Memory B cell (primary cell): Measurements from ENCODE around the gene CYP19A1.
A peak's percentile ranks its signal among the peaks of the same experiment; 100 is the strongest.
"Not testable (repeated sequence)": the region's sequence is repeated elsewhere in the genome, so short reads cannot be mapped to it uniquely, and the experiment has no call there.

ENCODE experiments used
- ATAC-seq: fragments of 150-1000 bp; cut with Tn5 transposase; 2 replicates; pipeline ENCODE4 v1.10.0; 2021; ENCODE audit warnings: low read depth, mild to moderate bottlenecking, moderate library complexity
- DNase-seq, 2 donors: peaks; one replicate each; pipeline ENCODE4 v3.0.0; 2022; ENCODE audit warnings: low spot score in 2 of 2
- H3K27ac Mint-ChIP-seq: one replicate; pipeline ENCODE4 v1.8.0; 2022; ENCODE audit warnings: mild to moderate bottlenecking, moderate library complexity, mixed read lengths
- H3K27me3 Mint-ChIP-seq: one replicate; pipeline ENCODE4 v1.8.0; 2022; ENCODE audit warnings: mixed read lengths
- H3K36me3 Mint-ChIP-seq: one replicate; pipeline ENCODE4 v1.8.0; 2022; ENCODE audit warnings: mild to moderate bottlenecking, mixed read lengths
- H3K4me1 Mint-ChIP-seq: one replicate; pipeline ENCODE4 v1.8.0; 2022; ENCODE audit warnings: mixed read lengths
- H3K4me3 Mint-ChIP-seq: one replicate; pipeline ENCODE4 v1.8.0; 2022; ENCODE audit warnings: mild to moderate bottlenecking, moderate library complexity, mixed read lengths
- H3K9me3 Mint-ChIP-seq: one replicate; pipeline ENCODE4 v1.8.0; 2022; ENCODE audit warnings: mixed read lengths

CYP19A1 gene

DNA sequence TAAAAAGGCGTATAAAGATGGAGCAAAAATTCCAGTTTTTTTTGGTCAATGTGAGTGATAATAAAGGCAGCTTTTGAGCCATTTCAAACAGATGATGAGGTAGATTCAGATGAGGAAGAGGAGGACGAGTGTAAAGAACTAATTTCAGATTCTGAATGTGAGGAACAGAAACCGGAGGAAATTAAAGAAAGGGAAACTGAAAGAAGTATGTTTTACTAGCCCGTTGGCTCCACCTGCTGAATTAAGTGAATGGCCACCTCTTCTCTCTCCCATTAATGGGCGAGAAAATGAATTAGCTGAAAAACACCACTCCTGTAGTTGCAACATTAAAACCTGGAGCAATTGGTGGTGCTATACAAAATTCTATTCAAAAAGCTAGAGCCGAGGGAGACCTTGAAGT lies 55.4 kb downstream of the CYP19A1 start:
- peak overlapping the region; percentile 51 for H3K4me3 Mint-ChIP-seq
- peak overlapping the region; percentile 39 for H3K27ac Mint-ChIP-seq
- peak; percentile 65 for ATAC-seq
- H3K9me3 Mint-ChIP-seq: no peaks in the 10 kb centered on the region
- peaks cover 5% of the 10 kb centered on the region for H3K27me3 Mint-ChIP-seq
- H3K36me3 Mint-ChIP-seq: no peaks in the 10 kb centered on the region
- DNase-seq: peak in 1 of 2 donors; percentile 4
- peaks cover 13% of the 10 kb centered on the region for H3K4me1 Mint-ChIP-seq

DNA sequence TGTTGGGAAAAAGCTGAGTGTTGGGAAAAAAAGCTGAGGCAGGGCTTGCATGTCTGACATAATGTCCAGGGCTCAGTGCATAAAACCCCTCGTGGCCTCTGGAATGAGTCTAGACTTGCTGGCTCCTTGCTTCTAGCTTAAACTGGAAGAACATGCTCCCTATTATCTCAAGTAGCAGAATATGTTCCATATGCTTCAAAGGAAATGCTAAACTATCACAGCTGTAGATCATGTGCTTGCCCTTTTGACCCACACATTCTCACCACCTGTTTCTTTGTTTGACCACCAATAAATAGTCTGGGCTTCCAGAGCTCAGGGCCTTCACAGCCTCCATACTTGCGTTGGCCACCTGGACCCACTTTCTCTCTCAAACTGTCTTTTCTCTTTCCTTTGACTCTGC lies 56.2 kb downstream of the CYP19A1 start:
- not testable (repeated sequence) for DNase-seq, H3K36me3 Mint-ChIP-seq, H3K9me3 Mint-ChIP-seq, H3K27me3 Mint-ChIP-seq, ATAC-seq
- Mint-ChIP-seq H3K4me1 (peaks cover 13% of the 10 kb centered on the region), H3K4me3 (peak overlapping the region; percentile 51), H3K27ac (peak overlapping the region; percentile 39)

DNA sequence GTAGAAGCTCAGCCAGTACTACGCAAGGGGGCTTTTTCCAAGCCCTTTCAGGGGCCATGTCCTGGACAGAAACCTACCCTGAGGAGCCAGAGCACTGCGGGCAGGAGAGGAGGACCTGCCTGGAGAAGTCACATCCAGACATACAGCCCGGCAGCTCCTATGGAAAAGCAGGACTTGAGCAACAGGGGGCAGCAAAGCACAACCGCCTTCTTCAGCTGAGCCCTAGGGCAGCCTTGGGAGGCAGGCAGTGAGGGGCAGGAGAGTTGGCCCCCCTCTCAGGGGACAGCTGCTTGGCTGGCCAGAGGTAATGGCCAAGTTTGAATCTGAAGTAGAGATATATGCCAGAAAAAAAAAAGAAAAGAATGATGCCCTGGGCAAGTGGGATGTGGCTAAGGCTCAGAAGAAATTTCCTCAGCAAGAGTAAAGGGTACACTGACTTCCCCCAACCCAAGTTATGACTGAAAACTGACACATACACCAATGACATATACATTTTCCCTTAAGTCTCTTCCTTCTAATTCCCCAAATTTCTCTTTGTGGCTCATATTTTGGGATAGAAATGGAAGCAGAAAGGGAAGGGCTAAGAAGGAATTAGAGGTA lies 56.9 kb downstream of the CYP19A1 start:
- Mint-ChIP-seq H3K27me3 (peaks cover 5% of the 10 kb centered on the region), H3K9me3 (no peaks in the 10 kb centered on the region), H3K36me3 (no peaks in the 10 kb centered on the region), H3K27ac (no peak overlapping the region), H3K4me3 (no peak overlapping the region), H3K4me1 (peaks cover 13% of the 10 kb centered on the region)
- no peak for DNase-seq
- no peak for ATAC-seq

DNA sequence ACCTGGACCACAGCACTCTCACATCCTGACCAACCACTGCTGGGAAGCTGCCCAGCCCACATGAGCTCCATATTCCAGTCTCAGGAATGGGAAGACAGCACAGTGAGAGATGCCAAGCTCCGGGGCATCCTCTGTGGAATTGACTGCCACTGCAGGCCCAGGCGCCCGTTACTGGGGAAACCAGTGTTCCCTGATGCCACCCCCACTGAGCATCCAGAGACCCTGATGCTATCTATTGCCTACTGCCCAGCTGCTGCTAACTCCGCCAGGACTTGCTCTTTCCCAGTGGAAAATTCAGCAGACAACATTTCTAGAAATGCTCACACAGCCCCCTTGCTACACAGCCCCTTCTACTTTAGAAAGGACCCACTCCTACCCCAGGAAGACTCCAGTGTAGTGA lies 57.6 kb downstream of the CYP19A1 start:
- DNase-seq (no peak), ATAC-seq (no peak)
- Mint-ChIP-seq H3K4me3 (no peak overlapping the region), H3K36me3 (no peaks in the 10 kb centered on the region), H3K27me3 (peaks cover 5% of the 10 kb centered on the region), H3K9me3 (no peaks in the 10 kb centered on the region), H3K4me1 (peaks cover 9% of the 10 kb centered on the region), H3K27ac (no peak overlapping the region)

DNA sequence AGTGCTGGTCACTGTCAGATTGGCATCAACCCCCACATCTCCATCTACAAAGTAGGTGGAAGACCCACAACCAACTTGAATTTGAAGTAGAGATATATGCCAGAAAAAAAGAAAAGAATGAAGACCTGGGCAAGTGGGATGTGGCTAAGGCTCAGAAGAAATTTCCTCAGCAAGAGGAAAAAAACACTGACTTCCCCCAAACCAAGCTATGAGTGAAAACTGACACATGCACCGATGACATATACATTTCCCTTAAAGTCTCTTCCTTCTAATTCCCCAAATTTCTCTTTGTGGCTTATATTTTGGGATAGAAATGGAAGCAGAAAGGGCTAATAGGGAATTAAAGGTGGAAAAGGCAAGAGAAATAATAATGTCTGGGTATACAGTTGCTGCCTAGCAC lies 59.0 kb downstream of the CYP19A1 start:
- H3K4me3 Mint-ChIP-seq: no peak overlapping the region
- H3K9me3 Mint-ChIP-seq: no peaks in the 10 kb centered on the region
- H3K27ac Mint-ChIP-seq: no peak overlapping the region
- peaks cover 8% of the 10 kb centered on the region for H3K4me1 Mint-ChIP-seq
- H3K36me3 Mint-ChIP-seq: no peaks in the 10 kb centered on the region
- H3K27me3 Mint-ChIP-seq: peaks cover 7% of the 10 kb centered on the region
- DNase-seq: no peak
- ATAC-seq: no peak

DNA sequence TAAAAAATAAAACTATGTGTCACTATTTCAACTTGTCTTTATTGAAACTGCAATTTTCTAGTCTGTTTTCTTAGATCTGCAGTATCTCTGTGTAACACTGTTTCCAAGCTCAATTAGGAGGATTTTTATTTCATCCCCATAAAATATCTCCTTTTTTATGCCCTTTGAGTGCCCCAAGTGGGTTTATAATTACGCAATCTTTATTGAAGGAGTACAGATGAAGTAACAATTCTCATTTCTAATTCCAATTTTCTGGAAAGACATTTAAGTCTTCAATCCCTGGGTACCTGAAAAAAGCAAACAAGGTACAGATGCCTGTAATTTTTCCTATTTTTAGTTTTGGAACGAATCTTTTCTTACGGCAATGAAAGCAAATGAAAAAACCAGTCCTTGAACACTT lies 61.3 kb downstream of the CYP19A1 start:
- DNase-seq (no peak), ATAC-seq (no peak)
- no peak overlapping the region for H3K27ac Mint-ChIP-seq
- H3K27me3 Mint-ChIP-seq: peaks cover 10% of the 10 kb centered on the region
- H3K4me3 Mint-ChIP-seq: no peak overlapping the region
- no peaks in the 10 kb centered on the region for H3K36me3 Mint-ChIP-seq
- H3K4me1 Mint-ChIP-seq: no peaks in the 10 kb centered on the region
- H3K9me3 Mint-ChIP-seq: no peaks in the 10 kb centered on the region

DNA sequence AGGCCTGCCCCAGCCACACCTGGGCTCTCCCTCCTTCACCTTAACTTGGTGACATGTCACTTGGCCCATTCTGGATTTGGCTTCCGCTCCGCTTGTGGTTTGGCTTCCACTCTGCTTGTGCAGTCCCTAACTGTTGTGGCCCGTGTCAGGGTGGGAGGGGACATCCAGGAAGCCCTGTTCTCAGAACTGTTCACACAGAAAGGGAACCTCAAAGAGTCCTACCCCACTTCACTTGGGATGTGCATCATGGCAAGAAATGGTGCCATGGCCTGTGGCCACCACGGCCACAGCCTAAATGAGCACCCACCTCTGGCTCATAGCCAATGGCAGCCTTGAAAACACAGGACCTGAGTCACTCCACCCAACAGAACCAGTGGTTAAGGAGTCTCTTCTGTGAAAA lies 63.4 kb downstream of the CYP19A1 start:
- DNase-seq: no peak
- H3K9me3 Mint-ChIP-seq: no peaks in the 10 kb centered on the region
- ATAC-seq: no peak
- no peak overlapping the region for H3K4me3 Mint-ChIP-seq
- H3K27me3 Mint-ChIP-seq: peaks cover 10% of the 10 kb centered on the region
- no peaks in the 10 kb centered on the region for H3K36me3 Mint-ChIP-seq
- no peaks in the 10 kb centered on the region for H3K4me1 Mint-ChIP-seq
- no peak overlapping the region for H3K27ac Mint-ChIP-seq

DNA sequence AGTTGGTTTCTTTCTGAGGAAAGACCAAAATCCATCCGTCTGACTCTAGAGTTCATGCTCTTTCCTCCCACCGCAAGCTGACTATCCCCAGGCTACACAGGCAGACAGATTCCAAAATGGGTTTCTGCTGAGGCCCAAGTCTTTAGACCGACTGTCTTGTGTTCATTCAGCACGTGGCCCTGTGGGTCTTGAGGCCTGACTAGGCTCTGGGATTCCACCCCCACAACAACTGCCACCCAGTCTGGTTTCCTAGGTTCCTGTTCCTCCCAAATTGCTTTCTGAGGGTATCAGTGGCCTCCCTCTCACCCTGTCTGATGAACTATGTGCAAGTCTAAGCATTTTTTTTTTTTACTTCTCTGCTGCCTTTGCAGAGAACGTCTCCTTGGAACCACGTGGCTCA lies 67.7 kb downstream of the CYP19A1 start:
- Mint-ChIP-seq H3K4me1 (peaks cover 2% of the 10 kb centered on the region), H3K27me3 (peaks cover 11% of the 10 kb centered on the region), H3K9me3 (no peaks in the 10 kb centered on the region), H3K27ac (no peak overlapping the region), H3K4me3 (no peak overlapping the region), H3K36me3 (no peaks in the 10 kb centered on the region)
- ATAC-seq: no peak
- DNase-seq: no peak

DNA sequence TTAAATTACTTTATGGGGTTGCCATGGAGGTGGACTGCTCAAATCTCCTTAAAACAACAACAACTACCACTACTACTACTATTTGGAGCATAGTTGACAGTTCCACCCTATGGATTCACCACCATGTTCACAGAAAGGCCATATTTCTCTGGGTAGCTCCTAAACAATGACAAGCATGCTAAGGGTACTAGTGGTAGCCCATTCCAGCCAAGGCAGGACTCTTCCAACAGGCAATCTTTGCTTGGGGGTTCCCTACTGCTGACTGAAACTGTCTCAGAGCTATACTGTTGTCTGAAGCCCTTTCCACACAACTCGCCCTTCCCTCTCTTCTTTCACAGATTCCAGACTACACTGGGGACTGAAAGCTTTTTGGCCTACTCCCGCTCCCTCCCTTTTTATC lies 68.9 kb downstream of the CYP19A1 start:
- H3K27me3 Mint-ChIP-seq: peaks cover 10% of the 10 kb centered on the region
- no peak overlapping the region for H3K27ac Mint-ChIP-seq
- no peak overlapping the region for H3K4me3 Mint-ChIP-seq
- ATAC-seq (no peak), DNase-seq (no peak)
- no peaks in the 10 kb centered on the region for H3K9me3 Mint-ChIP-seq
- no peaks in the 10 kb centered on the region for H3K36me3 Mint-ChIP-seq
- H3K4me1 Mint-ChIP-seq: peaks cover 2% of the 10 kb centered on the region

DNA sequence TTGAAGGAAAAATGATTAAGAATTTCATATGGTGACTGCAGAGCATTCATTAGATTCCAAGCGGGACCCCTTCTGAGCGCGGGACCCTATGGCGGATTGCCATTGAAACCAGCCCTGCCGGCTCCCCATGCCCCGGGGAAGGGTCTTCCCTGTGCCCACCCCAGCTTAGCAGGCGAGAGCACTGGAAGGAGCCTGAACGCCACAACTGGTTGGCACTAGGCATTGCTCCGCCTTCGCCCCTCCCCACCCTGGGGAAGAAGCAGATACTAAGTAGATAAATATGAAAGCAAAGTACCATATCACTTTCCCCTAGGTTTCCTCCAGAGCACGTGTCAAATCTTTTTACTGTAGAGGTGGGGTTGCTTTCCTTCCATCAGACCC lies 70.7 kb downstream of the CYP19A1 start:
- peak overlapping the region; percentile 33 for H3K4me3 Mint-ChIP-seq
- peaks cover 6% of the 10 kb centered on the region for H3K27me3 Mint-ChIP-seq
- DNase-seq (no peak), ATAC-seq (peak; percentile 41)
- H3K4me1 Mint-ChIP-seq: peaks cover 2% of the 10 kb centered on the region
- H3K9me3 Mint-ChIP-seq: no peaks in the 10 kb centered on the region
- H3K36me3 Mint-ChIP-seq: no peaks in the 10 kb centered on the region
- H3K27ac Mint-ChIP-seq: no peak overlapping the region

DNA sequence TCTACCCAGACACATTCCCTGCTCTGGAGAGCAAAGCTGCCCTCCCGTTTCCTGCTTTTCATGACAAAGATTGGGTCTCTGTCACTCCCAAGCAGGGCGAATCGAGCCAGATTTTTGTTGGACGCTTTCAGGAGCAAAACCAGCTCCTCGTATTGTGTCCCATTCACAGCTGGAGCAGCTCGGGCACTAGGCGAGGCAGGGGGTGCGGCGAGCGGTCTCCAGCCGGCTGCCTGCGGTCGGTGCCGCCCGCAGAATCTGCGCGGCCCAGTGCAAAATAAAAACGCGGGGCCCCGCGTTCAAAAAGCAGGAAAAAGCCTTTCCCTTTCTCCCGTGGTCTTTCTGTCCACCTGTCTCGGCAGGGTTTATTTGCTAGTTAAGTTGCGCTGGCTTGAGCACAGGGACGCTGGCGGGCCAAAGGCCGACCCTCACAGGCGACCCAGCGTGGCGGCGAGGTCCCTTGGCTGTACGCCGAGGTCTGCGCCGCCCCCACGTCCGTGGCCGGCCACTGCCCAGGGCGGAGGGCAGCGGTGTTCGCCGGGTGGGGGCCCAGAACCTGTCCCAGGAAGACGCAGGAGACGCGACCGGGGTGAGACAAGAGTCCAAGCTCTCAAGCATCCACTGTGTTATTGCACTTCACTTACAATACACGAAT lies 71.2 kb downstream of the CYP19A1 start:
- H3K27ac Mint-ChIP-seq: no peak overlapping the region
- H3K36me3 Mint-ChIP-seq: no peaks in the 10 kb centered on the region
- H3K4me3 Mint-ChIP-seq: peak overlapping the region; percentile 33
- H3K4me1 Mint-ChIP-seq: peaks cover 2% of the 10 kb centered on the region
- DNase-seq: no peak
- H3K27me3 Mint-ChIP-seq: peaks cover 6% of the 10 kb centered on the region
- ATAC-seq: no peak
- H3K9me3 Mint-ChIP-seq: no peaks in the 10 kb centered on the region

DNA sequence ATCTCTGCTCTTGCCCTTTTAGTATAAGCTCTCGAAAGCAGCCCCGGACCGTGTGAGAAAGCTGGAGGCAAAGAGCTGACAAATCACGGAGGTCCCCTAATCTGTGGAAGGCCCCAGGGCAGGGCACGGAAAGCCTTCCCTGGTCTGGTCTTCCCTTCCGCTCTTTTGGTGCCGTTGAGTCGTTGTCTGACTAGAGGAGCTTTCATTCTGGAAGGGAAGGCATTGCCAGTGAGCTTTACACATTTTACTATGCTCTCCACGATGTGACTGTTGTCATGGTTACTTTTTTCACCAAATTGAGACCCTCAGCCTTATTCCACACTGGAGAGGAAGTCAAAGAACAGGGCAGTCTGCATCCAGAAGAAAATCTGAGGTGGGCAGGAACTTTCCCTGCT lies 71.7 kb downstream of the CYP19A1 start:
- ATAC-seq (no peak), DNase-seq (no peak)
- Mint-ChIP-seq H3K27me3 (peaks cover 6% of the 10 kb centered on the region), H3K36me3 (no peaks in the 10 kb centered on the region), H3K27ac (no peak overlapping the region), H3K4me3 (peak overlapping the region; percentile 27), H3K9me3 (no peaks in the 10 kb centered on the region), H3K4me1 (peaks cover 2% of the 10 kb centered on the region)

DNA sequence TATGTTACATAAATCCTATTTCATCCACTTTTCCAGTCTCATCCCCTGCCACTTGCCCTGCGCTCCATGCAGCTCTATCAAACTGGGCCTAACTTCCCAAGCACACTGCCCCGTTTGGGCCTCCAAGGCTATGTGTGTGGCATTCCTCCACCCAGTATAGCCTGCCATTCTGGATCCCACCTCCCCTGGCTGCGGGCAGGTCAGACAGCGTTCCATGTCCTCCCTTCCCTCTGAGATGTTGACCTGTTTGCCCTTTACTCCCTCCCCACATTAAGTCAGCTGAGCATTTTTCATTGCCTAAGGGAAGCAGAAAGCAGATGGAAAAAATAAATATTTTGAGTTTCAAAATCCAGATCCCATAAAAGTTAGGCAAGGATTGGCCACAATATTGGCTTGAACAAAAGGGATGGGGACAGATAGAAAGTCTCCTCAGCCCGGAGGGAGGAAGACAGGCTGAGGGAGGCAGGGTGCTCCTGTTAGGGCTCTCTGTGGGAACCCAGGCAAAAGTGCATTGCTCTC lies 73.3 kb downstream of the CYP19A1 start:
- H3K27me3 Mint-ChIP-seq: peaks cover 6% of the 10 kb centered on the region
- no peaks in the 10 kb centered on the region for H3K36me3 Mint-ChIP-seq
- H3K27ac Mint-ChIP-seq: no peak overlapping the region
- DNase-seq (no peak), ATAC-seq (no peak)
- no peak overlapping the region for H3K4me3 Mint-ChIP-seq
- peaks cover 5% of the 10 kb centered on the region for H3K9me3 Mint-ChIP-seq
- H3K4me1 Mint-ChIP-seq: peaks cover 2% of the 10 kb centered on the region

DNA sequence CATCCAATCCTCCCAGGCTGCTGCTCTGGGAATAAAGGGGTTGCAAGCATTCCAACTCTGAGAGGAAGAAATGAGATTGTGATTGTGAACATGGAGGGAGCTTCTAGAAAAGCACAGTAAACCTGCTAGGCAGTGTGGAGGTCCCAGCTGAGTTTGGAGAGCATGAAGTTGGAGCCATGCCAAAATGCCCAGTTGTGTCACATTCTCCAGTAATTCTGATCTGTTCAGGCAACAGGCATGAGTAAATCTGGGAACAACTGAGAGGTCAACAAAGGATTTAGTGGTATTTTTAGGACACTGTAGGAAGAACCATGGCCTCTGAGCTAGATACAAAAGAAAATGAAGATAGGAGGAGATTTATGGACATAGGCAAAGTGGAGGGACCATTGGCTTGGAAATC lies 74.7 kb downstream of the CYP19A1 start:
- H3K27ac Mint-ChIP-seq: no peak overlapping the region

DNA sequence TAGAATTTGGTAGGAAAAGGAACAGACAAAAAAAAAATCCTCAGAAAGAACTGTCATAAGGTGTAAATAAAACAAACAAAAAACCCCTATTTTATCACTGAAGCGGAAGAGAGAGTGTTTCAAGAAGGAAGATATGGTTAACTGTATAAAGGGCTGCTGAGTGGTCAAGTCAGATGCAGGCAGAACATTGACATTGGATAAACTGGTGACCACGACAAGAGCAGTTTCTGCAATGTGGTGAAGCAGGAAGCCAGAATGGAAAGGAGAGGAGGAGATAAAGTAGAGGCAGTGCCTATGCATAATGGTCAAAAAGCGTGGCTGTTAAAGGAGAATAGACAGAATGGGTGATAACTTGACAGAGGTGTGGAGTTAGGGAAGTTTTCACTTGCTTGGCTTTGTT lies 75.3 kb downstream of the CYP19A1 start:
- H3K9me3 Mint-ChIP-seq: peaks cover 5% of the 10 kb centered on the region

More for the DNA sequence above, 74.7 kb downstream of the CYP19A1 start:
- DNase-seq: no peak
- no peaks in the 10 kb centered on the region for H3K36me3 Mint-ChIP-seq
- H3K4me3 Mint-ChIP-seq: no peak overlapping the region
- peaks cover 7% of the 10 kb centered on the region for H3K27me3 Mint-ChIP-seq
- ATAC-seq: no peak
- H3K4me1 Mint-ChIP-seq: peaks cover 2% of the 10 kb centered on the region
- H3K9me3 Mint-ChIP-seq: peaks cover 5% of the 10 kb centered on the region

More for the DNA sequence above, 75.3 kb downstream of the CYP19A1 start:
- Mint-ChIP-seq H3K4me1 (peaks cover under 1% of the 10 kb centered on the region), H3K4me3 (no peak overlapping the region), H3K27ac (no peak overlapping the region), H3K36me3 (no peaks in the 10 kb centered on the region), H3K27me3 (peaks cover 8% of the 10 kb centered on the region)
- DNase-seq (no peak), ATAC-seq (no peak)
